Effector memory CD4-positive, alpha-beta T cell (primary cell): ENCODE measurements around the gene ABCC12.

Experiments used
- DNase-seq, 3 donors: peaks; one replicate each; pipeline ENCODE4 v3.0.0-alpha.2; 2020
- H3K27ac ChIP-seq: 2 replicates; pipeline ENCODE4 v1.7.0; 2013; ENCODE audit warnings: mild to moderate bottlenecking, low read length, moderate library complexity; ENCODE audit not compliant: insufficient read depth, poor library complexity, severe bottlenecking
- H3K27me3 ChIP-seq: replicated peaks from 2 replicates; pipeline ENCODE4 v1.7.0; 2013; ENCODE audit warnings: mild to moderate bottlenecking, low read length; ENCODE audit not compliant: insufficient read depth, control insufficient read depth, poor library complexity, severe bottlenecking
- H3K36me3 ChIP-seq: 2 replicates; pipeline ENCODE4 v1.7.0; 2013; ENCODE audit warnings: mild to moderate bottlenecking, low read length, moderate library complexity; ENCODE audit not compliant: control insufficient read depth, insufficient read depth
- H3K4me1 ChIP-seq: 2 replicates; pipeline ENCODE4 v1.7.0; 2013; ENCODE audit warnings: low read length, mild to moderate bottlenecking; ENCODE audit not compliant: control insufficient read depth, insufficient read depth, poor library complexity, severe bottlenecking
- H3K4me3 ChIP-seq: 2 replicates; pipeline ENCODE4 v1.7.0; 2013; ENCODE audit warnings: low read length, low read depth, mild to moderate bottlenecking; ENCODE audit not compliant: insufficient read depth, poor library complexity, severe bottlenecking
- H3K9me3 ChIP-seq: 2 replicates; pipeline ENCODE4 v1.7.0; 2013; ENCODE audit warnings: mild to moderate bottlenecking, low read length, moderate library complexity; ENCODE audit not compliant: control insufficient read depth
- total RNA-seq, 3 donors: gene quantifications; one replicate each; lab custom pipeline; 2026; lab: John Stamatoyannopoulos, UW

The ABCC12 gene
- 0 reads per million in 3 donors for total RNA-seq

DNA sequence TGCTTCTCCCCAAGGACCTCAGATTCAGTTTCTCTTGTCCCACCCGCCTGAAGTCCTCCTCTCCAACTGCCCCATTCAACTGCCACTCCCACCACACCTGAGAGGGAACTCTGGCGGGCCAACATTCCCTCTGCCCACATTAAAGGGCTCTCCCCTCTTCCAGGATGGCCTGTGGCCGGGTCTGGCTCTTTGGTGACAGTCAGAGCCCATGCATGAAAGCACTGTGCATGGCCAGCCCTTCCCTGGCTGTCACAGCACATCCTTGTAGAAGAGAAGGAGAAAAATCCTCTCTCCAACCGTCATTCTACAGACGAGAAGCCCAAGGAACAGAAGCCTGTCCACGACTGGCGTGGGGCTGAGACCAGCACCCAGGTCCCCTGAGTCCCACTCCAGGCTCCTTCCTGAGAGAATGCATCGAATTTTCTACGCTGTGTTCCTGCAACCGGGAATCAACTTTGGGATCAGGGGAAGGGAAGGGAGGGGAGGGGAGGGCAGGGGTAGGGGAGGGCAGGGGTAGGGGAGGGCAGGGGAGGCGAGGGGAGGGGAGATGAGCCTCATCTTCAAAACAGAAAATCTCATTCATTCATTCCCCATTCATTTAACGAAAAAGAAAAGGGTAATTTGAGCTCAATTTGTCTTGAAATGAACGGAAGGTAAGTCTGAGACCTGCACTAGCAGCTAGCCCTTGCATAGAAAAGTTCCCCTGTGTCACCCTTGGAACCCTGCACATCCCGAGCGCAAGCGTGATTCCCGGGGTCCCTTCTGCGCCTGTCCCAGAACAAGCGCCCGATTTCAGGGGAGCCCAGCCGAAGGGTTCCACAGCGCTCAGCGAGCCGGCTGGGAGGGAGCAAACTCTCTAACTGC is at the start of gene ABCC12:
TSS of gene ABCC12 (minus strand) at position 68 of the 864 bp plus-strand sequence. CDS start 9,569 bp downstream, outside the sequence.
- Histone ChIP-seq H3K27ac (no peak within 1 kb of the TSS), H3K4me1 (peaks cover 3% of the 10 kb centered on the region), H3K27me3 (no peaks in the 10 kb centered on the region), H3K9me3 (no peaks in the 10 kb centered on the region), H3K36me3 (no peaks in the 10 kb centered on the region), H3K4me3 (no peak within 1 kb of the TSS)
- no peak for DNase-seq

DNA sequence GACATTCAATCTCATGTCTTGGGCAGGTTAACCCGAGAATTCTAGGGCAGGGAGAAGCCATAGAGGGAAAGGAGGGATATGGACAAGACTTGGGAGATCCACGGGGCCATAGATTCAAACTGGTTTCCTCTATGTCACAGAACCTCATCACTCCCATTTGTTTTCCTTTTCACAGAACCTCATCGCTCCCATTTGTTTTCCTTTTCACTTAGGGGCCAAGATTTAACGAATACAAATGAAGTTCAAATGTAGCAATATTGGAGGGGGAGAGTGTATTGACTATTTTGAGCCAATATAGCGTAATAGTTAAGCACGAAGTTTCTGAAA is 49.0 kb upstream of the ABCC12 start:
- H3K9me3 ChIP-seq = no peaks in the 10 kb centered on the region
- H3K4me1 ChIP-seq = no peaks in the 10 kb centered on the region
- H3K27me3 ChIP-seq = no peaks in the 10 kb centered on the region
- DNase-seq = no peak
- H3K27ac ChIP-seq = no peak overlapping the region
- no peaks in the 10 kb centered on the region for H3K36me3 ChIP-seq
- no peak overlapping the region for H3K4me3 ChIP-seq

DNA sequence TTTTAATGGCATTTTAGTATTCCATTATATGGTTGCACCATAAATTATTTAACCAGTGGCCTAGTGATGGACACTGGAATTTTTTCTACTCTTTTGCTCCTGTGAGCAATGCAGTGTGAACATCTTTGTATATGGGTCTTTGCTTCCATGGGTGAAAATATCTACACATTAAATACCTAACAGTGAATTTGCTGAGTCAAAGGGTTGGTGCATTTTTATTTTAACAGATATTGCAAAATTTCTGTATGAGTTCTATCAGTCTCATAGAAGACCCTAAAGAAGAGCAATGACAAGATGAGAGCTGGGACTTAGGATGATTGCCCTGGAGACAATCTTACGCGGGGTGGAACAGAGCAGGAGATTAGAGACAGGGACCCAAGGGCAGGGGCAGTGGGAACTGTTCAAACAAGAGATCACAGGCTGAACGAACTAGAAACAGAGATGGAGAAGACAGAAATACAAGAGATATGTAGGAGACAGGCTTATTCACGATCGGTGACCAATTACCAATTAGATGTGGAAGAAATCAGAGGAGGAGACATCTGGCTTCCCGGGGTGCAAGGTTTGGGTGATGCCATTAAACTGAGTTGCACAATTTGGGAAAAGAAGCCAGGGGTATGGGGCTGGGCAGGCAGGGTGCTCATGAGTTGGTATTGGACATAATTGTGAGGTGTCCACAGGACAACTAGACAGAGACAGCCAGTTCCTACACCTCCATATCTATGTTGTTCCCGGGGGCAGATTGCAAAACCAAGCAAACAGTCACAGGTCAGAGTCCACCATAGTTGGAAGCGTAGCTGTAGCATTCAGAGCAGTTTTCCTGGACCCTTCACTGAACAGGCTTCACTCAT is 48.4 kb upstream of the ABCC12 start:
- no peak overlapping the region for H3K4me3 ChIP-seq
- H3K4me1 ChIP-seq = no peaks in the 10 kb centered on the region
- H3K9me3 ChIP-seq = no peaks in the 10 kb centered on the region
- H3K27ac ChIP-seq = no peak overlapping the region
- DNase-seq = no peak
- no peaks in the 10 kb centered on the region for H3K36me3 ChIP-seq
- no peaks in the 10 kb centered on the region for H3K27me3 ChIP-seq

DNA sequence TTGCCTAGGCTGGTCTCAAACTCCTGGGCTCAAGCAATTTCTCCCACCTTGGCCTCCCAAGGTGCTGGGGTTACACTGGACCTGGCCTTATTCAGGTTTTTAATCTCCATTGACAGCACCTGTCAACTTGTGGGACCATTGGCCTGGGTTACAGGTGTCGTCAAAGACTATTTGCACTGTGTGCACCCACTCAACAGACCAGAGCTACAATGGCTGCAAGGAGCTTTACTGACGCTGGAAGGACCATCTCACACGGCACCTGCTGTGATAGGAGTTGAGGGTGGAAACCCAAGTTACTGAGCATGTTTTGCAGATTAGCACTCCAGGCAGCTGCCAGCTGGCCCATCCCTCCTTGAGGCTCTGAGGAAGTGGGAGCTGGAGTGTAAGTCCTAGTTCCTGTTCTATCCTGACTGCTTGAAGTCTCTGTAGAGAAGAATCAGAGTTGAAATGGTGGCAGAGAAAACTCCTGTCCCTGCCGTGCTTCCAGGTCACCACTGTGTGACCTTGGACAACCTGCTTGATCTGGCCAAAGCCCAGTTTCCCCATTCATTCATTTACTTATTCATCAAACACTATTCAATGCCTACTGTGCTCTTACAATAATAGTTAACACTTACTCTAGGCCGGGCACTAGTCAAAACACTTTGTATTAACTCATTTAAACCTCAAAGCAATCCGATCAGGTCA is 45.9 kb upstream of the ABCC12 start:
- H3K4me3 ChIP-seq = no peak overlapping the region
- no peaks in the 10 kb centered on the region for H3K36me3 ChIP-seq
- no peak for DNase-seq
- H3K27me3 ChIP-seq = no peaks in the 10 kb centered on the region
- no peak overlapping the region for H3K27ac ChIP-seq
- H3K9me3 ChIP-seq = no peaks in the 10 kb centered on the region
- no peaks in the 10 kb centered on the region for H3K4me1 ChIP-seq

DNA sequence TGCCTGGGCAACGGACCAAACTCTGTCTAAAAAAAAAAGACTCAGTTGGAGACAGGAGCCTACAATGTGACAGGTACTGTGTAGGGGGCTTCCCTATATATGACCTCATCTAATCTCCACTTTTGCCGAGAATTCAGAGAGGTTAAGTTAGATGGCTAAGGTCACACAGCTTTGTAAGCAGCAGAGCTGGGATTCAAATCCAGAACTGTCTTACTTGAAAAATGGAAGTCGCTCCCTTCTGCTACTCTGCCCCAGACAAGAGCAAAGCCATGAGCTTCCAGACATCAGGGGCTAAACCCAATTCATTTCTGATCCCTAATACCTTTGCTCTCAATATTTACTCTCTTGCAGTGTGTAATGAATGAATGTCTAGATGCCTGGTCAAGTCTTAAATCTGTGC is 41.5 kb upstream of the ABCC12 start:
- no peak for DNase-seq
- H3K27ac ChIP-seq = no peak overlapping the region
- H3K27me3 ChIP-seq = no peaks in the 10 kb centered on the region
- H3K36me3 ChIP-seq = no peaks in the 10 kb centered on the region
- no peaks in the 10 kb centered on the region for H3K4me1 ChIP-seq
- no peaks in the 10 kb centered on the region for H3K9me3 ChIP-seq
- H3K4me3 ChIP-seq = no peak overlapping the region

DNA sequence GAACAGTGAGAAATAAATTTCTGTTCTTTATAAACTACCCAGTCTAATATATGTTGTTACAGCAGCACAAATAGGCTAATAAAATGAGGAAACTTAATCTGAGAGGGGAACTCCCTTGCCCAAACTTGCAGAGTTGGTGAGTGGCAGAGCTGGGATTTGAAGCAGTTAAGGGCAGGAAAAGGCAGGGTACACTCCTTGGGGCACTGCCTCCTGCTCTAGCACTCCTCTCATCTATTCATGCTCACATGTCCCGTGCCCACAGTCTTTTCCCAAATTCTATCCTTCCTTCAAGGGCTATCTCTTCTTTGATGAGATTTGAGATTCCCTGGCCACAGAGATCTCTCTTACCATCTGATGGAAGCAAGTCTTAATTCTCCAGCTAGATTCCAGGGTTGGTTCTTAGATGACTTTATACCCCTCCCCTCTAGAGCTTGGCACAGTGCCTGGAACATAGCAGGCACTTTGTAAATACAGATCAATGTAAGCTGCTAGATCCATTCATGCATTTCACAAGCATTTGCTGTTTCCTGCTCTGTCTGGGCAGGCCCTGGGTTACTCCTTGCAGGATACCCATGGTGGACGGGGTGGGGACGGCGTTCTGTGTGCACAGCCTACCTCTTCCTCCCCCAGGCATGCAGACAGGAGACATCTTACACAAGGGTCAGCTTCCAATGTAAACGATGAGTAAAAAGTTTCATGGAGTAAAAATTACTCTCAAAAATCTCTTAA is 39.2 kb upstream of the ABCC12 start:
- no peak overlapping the region for H3K27ac ChIP-seq
- no peaks in the 10 kb centered on the region for H3K9me3 ChIP-seq
- DNase-seq = no peak
- no peaks in the 10 kb centered on the region for H3K36me3 ChIP-seq
- H3K4me1 ChIP-seq = no peaks in the 10 kb centered on the region
- H3K4me3 ChIP-seq = no peak overlapping the region
- H3K27me3 ChIP-seq = no peaks in the 10 kb centered on the region

DNA sequence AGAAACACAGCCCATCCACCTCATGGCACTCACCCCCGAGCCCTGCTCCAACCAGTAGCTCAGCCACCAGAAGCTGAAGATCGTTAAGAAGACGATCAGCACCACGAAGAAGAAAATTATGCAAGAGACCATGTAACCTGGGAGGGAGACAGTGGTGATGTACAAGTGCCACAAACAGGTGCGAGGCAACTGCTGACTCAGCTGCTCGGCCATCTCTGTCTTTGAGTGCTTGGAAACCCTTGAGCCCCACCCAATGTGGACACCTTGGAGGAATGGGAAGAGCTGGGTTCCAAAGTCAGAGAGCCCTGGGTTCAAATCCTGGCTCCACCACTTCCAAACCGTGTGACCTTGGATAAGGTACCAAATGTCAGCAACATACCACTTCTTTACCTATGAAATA is 38.1 kb upstream of the ABCC12 start:
- Histone ChIP-seq H3K4me1 (no peaks in the 10 kb centered on the region), H3K27ac (no peak overlapping the region), H3K9me3 (no peaks in the 10 kb centered on the region)

DNA sequence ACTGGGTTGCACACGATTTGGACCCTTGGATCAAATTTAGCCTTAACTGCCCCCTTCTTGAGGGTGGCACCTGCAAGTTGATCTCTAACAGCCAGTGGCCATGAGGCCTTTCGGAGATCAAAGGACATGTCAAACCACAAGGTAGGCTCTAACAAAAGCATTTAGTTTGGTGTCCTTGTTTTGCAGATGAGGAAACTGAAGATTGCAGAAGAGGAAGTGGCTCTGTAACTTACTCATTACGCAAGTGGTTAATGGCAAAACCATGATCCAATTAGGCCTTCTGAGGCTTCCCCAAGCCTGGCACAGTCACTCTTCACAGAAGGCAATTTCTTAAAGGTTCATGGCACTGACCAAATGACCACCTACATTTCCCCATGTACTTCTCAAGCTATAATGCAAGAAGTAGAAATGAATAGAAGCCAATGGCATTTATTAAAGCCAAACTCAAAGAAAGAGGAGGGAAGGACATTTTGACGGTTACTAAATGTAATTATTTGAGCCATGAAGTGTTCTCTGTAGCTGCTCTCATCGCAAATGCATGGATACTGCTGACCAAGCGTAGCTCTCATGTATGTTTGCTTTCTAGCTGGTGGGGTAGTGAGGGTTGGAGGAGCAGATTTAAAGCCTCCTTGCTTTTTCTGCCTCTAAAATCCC is 32.8 kb upstream of the ABCC12 start:
- Histone ChIP-seq H3K27me3 (no peaks in the 10 kb centered on the region), H3K27ac (no peak overlapping the region)
- no peak for DNase-seq

More for the DNA sequence above, 38.1 kb upstream of the ABCC12 start:
- H3K27me3 ChIP-seq = no peaks in the 10 kb centered on the region
- no peak overlapping the region for H3K4me3 ChIP-seq
- no peaks in the 10 kb centered on the region for H3K36me3 ChIP-seq
- DNase-seq = no peak

DNA sequence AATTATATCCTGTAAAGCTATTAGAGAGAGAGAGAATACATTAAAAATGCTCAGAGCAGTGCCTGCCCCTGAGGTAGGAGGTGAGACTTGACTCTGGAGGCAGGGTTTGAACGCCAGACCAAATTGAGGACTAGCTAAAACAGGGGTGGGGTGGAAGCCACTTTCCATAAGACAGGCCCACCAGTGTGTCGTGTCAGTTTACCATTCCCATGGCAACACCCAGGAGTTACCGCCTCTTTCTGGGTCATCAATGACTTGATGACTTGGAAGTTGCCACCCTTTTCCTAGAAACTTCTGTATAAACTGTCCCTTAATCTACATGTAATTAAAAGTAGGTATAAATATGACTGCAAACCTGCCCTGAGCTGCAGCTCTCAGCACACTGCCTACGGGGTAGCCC is 32.0 kb upstream of the ABCC12 start:
- H3K4me1 ChIP-seq = no peaks in the 10 kb centered on the region
- H3K9me3 ChIP-seq = no peaks in the 10 kb centered on the region
- H3K27ac ChIP-seq = no peak overlapping the region
- H3K27me3 ChIP-seq = no peaks in the 10 kb centered on the region
- H3K36me3 ChIP-seq = no peaks in the 10 kb centered on the region
- DNase-seq = no peak
- no peak overlapping the region for H3K4me3 ChIP-seq

More for the DNA sequence above, 32.8 kb upstream of the ABCC12 start:
- Histone ChIP-seq H3K36me3 (no peaks in the 10 kb centered on the region), H3K9me3 (no peaks in the 10 kb centered on the region), H3K4me1 (no peaks in the 10 kb centered on the region), H3K4me3 (no peak overlapping the region)
